Kidney (tissue), 14 donors: ENCODE measurements around the gene PRKAR1B. TPM values are rescaled to one million over a fixed set of nuclear protein-coding genes. Genes with fewer than 3 reads are reported as not detected.
"Not testable (repeated sequence)": the region's sequence is repeated elsewhere in the genome, so short reads cannot be mapped to it uniquely, and the experiment has no call there.

Experiments used
- DNase-seq, 5 donors: peaks; one replicate each; pipeline ENCODE4 v3.0.0-alpha.2; 2013 to 2020
- FAIRE-seq: peaks from 2 replicates; lab custom pipeline; 2012; peaks lifted over from hg19 to GRCh38; lab: Jason Lieb, UNC
- H3K27ac ChIP-seq, 2 donors: one replicate each; pipeline ENCODE4 v1.7.0; 2013; ENCODE audit warnings: low read depth in 2 of 2, low read length in 2 of 2, inconsistent platforms in 1 of 2
- H3K27me3 ChIP-seq: one replicate; pipeline ENCODE4 v1.7.1; 2013; ENCODE audit warnings: low read length, inconsistent platforms; ENCODE audit not compliant: control insufficient read depth, insufficient read depth
- H3K36me3 ChIP-seq, 3 donors: one replicate each; pipeline versions ENCODE4 v1.7.0 to v1.7.1; 2013; ENCODE audit warnings: low read length in 3 of 3, control low read depth in 1 of 3, inconsistent platforms in 1 of 3; ENCODE audit not compliant: insufficient read depth in 3 of 3, control insufficient read depth in 2 of 3
- H3K4me1 ChIP-seq, 3 donors: one replicate each; pipeline versions ENCODE4 v1.7.0 to v1.7.1; 2013; ENCODE audit warnings: low read length in 3 of 3, inconsistent platforms in 1 of 3, low read depth in 1 of 3; ENCODE audit not compliant: control insufficient read depth in 2 of 3, insufficient read depth in 2 of 3
- H3K4me3 ChIP-seq, 3 donors: one replicate each; pipeline versions ENCODE4 v1.7.0 to v1.8.1; 2013; ENCODE audit warnings: low read length in 3 of 3, control low read depth in 1 of 3, inconsistent platforms in 1 of 3
- H3K9ac ChIP-seq, 3 donors: one replicate each; pipeline versions ENCODE4 v1.7.0 to v1.7.1; 2013; ENCODE audit warnings: low read length in 3 of 3, control low read depth in 1 of 3, inconsistent platforms in 1 of 3
- H3K9me3 ChIP-seq, 3 donors: one replicate each; pipeline versions ENCODE4 v1.7.0 to v1.7.1; 2013; ENCODE audit warnings: low read length in 3 of 3, control low read depth in 1 of 3, inconsistent platforms in 1 of 3; ENCODE audit not compliant: control insufficient read depth in 2 of 3, insufficient read depth in 1 of 3
- CTCF ChIP-seq: IDR thresholded peaks from 3 replicates; pipeline ENCODE4 v1.5.1; 2012; ENCODE audit warnings: mild to moderate bottlenecking, moderate library complexity, borderline replicate concordance; ENCODE audit not compliant: insufficient read depth; ENCODE audit errors: extremely low read depth
- intact Hi-C: fragments of 100-400 bp; cut with DNase I; formaldehyde crosslinking; loops from one replicate; pipeline ENCODE4 v1.11.1; 2022
- polyA plus RNA-seq: library from polyadenylated mRNA; stranded (reverse); fragments of 350-450 nt; fragmentation: Illumina TruSeq; extraction: RNeasy Lipid Tissue Mini Kit (QIAGEN cat#74804); gene quantifications from one replicate; pipeline ENCODE4 v1.2.3, GENCODE V29; 2014; ENCODE audit warnings: low read depth, low replicate concordance; ENCODE audit not compliant: insufficient read depth
- total RNA-seq: library from RNA; stranded (reverse); fragmentation: NEBNext Ultra II Directional; extraction: Animal tissue kit (Norgen Biotek cat#: 25700); gene quantifications from one replicate; pipeline ENCODE4 v1.2.1, GENCODE V29; 2021
- donor health status: control.
- donor health status: control.
- donor health status: control.
- donor health status: control.
- donor health status: control.
- donor health status: DM: yes; HTN: yes; CAD: no.
- donor health status: Normal renal cell carcinoma (clear cell type).

Gene PRKAR1B
- total and polyA plus RNA-seq, 2 donors from 2014 or later: 15.9 to 21.4 TPM

DNA sequence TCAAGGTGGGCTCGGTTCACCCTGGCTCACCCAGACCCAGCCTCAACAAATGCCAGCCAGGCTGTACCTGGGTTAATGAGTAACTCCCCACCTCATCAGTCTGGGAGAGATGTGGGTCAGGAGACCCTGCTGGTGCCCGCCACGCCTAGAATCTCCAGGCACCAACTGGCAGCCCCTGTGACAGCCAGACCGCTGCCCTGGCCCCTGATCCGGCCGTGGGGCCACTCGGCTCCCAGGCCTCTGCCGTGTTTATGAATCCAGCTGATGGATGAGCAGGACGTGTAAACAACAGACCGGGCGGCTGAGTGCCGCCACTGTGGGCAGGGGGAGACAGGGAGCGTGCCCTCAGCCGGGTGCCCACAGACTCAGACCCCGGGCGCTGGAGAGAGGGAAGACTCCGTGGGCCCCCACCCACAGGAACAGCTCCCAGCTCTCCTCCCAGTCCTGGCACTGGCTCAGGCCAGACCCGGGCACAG is 173.4 kb downstream of the PRKAR1B start:
- FAIRE-seq (no peak), DNase-seq (peak; percentile 70 to 88 (median 72))
- TF ChIP-seq CTCF: no peak
- H3K36me3 ChIP-seq: no peaks in the 10 kb centered on the region
- no peak overlapping the region for H3K27ac ChIP-seq
- peaks cover 0 to 14% (median 0%) of the 10 kb centered on the region in 3 donors for H3K4me1 ChIP-seq
- no peaks in the 10 kb centered on the region for H3K27me3 ChIP-seq
- H3K9me3 ChIP-seq: no peaks in the 10 kb centered on the region
- intact Hi-C loops: no loop called here
- H3K4me3 ChIP-seq: no peak overlapping the region
- peak overlapping the region in 1 of 3 donors; percentile 61 for H3K9ac ChIP-seq

DNA sequence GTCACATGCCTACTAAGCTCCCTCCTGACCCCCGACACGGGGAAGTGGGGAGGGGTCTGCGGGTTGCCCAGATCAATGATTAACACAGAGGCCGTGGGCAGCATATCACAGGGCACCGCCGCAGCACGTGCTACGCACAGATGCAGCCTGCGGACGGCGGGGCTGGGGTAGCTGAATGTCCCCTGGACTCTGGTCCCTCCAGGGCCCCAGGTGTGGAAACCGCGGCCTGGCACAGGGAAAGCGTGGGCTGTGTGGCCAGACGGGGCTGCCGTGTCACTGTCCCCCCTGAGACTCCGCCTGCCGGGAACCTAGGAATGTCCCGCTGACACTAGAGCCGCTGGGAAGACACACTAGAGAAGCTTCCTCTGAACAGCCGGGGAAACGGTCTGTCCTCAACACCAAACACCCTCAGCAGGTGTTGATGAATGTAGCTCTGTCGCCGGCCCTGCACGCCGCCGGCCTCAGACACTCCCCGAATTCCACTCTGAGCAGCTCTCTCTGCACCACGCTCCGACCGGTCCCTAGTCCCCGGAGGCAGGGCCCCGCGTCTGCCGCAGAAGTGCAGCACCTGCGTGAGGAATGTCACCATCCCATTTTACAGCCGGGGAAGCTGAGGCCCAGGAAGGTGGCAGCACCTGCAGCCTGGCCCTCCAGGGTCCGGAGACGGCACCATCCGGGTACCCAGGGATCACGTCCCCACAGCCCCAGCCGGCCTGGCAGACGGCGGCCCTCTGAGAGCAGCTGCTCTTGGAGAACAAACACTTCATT is 174.0 kb downstream of the PRKAR1B start:
- peak; percentile 69 to 85 (median 76) for DNase-seq
- H3K4me3 ChIP-seq: peak overlapping the region in 1 of 3 donors; percentile 29
- no peaks in the 10 kb centered on the region for H3K36me3 ChIP-seq
- H3K9me3 ChIP-seq: no peaks in the 10 kb centered on the region
- peak overlapping the region in 1 of 3 donors; percentile 19 for H3K9ac ChIP-seq
- H3K27me3 ChIP-seq: no peaks in the 10 kb centered on the region
- no peak for TF ChIP-seq CTCF
- no peak for FAIRE-seq
- no peak overlapping the region for H3K27ac ChIP-seq
- H3K4me1 ChIP-seq: peaks cover 0 to 14% (median 0%) of the 10 kb centered on the region in 3 donors
- intact Hi-C loops: no loop called here

DNA sequence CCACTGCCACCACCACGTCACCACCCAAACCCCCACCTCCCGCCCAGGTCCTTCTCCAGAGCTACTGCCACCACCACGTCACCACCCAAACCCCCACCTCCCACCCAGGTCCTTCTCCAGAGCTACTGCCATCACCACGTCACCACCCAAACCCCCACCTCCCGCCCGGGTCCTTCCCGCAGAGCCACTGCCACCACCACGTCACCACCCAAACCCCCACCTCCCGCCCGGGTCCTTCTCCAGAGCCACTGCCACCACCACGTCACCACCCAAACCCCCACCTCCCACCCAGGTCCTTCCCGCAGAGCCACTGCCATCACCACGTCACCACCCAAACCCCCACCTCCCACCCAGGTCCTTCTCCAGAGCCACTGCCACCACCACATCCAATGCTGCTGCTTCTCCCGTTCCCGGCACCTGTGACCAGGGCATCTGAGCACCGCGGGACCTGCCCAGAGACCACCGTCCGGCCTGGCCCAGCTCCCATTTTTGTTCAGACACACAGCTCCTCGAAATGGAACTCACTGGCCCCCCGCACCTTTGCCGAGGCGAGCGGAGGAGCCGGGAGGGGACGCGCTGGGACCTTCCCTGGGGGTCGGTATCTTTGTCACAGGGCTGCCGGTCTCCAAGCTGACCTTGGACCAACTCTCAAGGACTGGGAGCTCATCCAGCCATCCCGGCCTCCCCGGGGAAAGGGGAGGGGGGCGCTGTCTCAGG is 174.8 kb downstream of the PRKAR1B start:
- H3K9me3 ChIP-seq, H3K9ac ChIP-seq, H3K27ac ChIP-seq, FAIRE-seq, H3K36me3 ChIP-seq, intact Hi-C loops, H3K4me3 ChIP-seq, H3K27me3 ChIP-seq: not testable (repeated sequence)
- DNase-seq: peak in 1 of 5 donors; percentile 66
- peaks cover 0 to 14% (median 0%) of the 10 kb centered on the region in 3 donors for H3K4me1 ChIP-seq

DNA sequence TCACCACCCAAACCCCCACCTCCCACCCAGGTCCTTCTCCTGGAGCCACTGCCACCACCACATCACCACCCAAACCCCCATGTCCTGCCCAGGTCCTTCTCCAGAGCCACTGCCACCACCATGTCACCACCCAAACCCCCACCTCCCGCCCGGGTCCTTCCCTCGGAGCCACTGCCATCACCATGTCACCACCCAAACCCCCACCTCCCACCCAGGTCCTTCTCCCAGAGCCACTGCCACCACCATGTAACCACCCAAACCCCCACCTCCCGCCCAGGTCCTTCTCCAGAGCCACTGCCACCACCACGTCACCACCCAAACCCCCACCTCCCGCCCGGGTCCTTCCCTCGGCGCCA is 175.5 kb downstream of the PRKAR1B start:
- H3K9me3 ChIP-seq, H3K4me3 ChIP-seq, H3K27ac ChIP-seq, H3K36me3 ChIP-seq, H3K27me3 ChIP-seq, FAIRE-seq, intact Hi-C loops, H3K9ac ChIP-seq: not testable (repeated sequence)
- DNase-seq: peak in 1 of 5 donors; percentile 54
- peaks cover 0 to 14% (median 0%) of the 10 kb centered on the region in 3 donors for H3K4me1 ChIP-seq
